HepG2 (cell line): ENCODE data around the gene PRSS8. TPM values are rescaled to one million over a fixed set of nuclear protein-coding genes. Genes with fewer than 3 reads are reported as not detected.
A peak's percentile ranks its signal among the peaks of the same experiment; 100 is the strongest.

ENCODE experiments used
- BHLHE40 ChIP-seq: IDR thresholded peaks from 2 replicates; pipeline ENCODE4 v1.6.1; 2011; ENCODE audit warnings: low read length, improper control_type of control experiment
- FOXM1 ChIP-seq: sonication (generic); formaldehyde crosslinking; IDR thresholded peaks from 2 replicates; pipeline ENCODE4 v1.5.0; 2020; ENCODE audit warnings: missing genetic modification reagents
- GATAD1 ChIP-seq: IDR thresholded peaks from 2 replicates; pipeline ENCODE4 v1.6.1; 2016; ENCODE audit warnings: missing genetic modification reagents, missing compliant biosample characterization
- HOXA9 ChIP-seq: sonication (generic); formaldehyde crosslinking; IDR thresholded peaks from 2 replicates; pipeline ENCODE4 v1.8.1; 2022; ENCODE audit warnings: missing genetic modification reagents, mild to moderate bottlenecking, moderate library complexity, borderline replicate concordance
- KLF12 ChIP-seq: sonication (generic); formaldehyde crosslinking; IDR thresholded peaks from 2 replicates; pipeline ENCODE4 v1.4.0; 2020; ENCODE audit warnings: missing genetic modification reagents, borderline replicate concordance
- KLF15 ChIP-seq: sonication (generic); formaldehyde crosslinking; IDR thresholded peaks from 2 replicates; pipeline ENCODE4 v1.8.1; 2023; ENCODE audit warnings: borderline replicate concordance, mild to moderate bottlenecking, inconsistent platforms, missing genetic modification reagents, mixed read lengths
- MAFK ChIP-seq, 2 experiments: IDR thresholded peaks in 1 of 2; conservative IDR thresholded peaks in 1 of 2; 2 replicates each; pipeline ENCODE4 v1.6.1; 2011; ENCODE audit warnings: improper control_type of control experiment in 2 of 2, low read length in 2 of 2
- MEF2D ChIP-seq: sonication (generic); formaldehyde crosslinking; IDR thresholded peaks from 2 replicates; pipeline ENCODE4 v1.5.1; 2020; ENCODE audit warnings: mild to moderate bottlenecking, missing genetic modification reagents
- NR2F6 ChIP-seq, 2 experiments: IDR thresholded peaks; 2 replicates each; pipeline ENCODE4 v1.6.1; 2016; ENCODE audit warnings: antibody characterized with exemption in 1 of 2, mild to moderate bottlenecking in 1 of 2
- RBAK ChIP-seq: sonication (generic); formaldehyde crosslinking; IDR thresholded peaks from 2 replicates; pipeline ENCODE4 v1.5.1; 2020; ENCODE audit warnings: mild to moderate bottlenecking, missing genetic modification reagents
- RBM22 ChIP-seq: fragments of 200-400 bp; formaldehyde crosslinking; optimal IDR thresholded peaks from 2 replicates; pipeline ENCODE3; 2017; ENCODE audit warnings: mild to moderate bottlenecking, low read length, moderate library complexity
- RXRB ChIP-seq: IDR thresholded peaks from 2 replicates; pipeline ENCODE4 v1.6.1; 2016; ENCODE audit warnings: borderline replicate concordance, missing genetic modification reagents, missing compliant biosample characterization
- TBL1XR1 ChIP-seq: fragments of 150-350 bp; IDR thresholded peaks from 2 replicates; pipeline ENCODE4 v1.6.1; 2014; ENCODE audit warnings: borderline replicate concordance, low read length; ENCODE audit not compliant: partially characterized antibody
- TCF7L2 ChIP-seq: IDR thresholded peaks from 2 replicates; pipeline ENCODE4 v1.6.1; 2011; ENCODE audit warnings: mild to moderate bottlenecking, low read depth, low read length, moderate library complexity
- YEATS4 ChIP-seq: sonication (generic); formaldehyde crosslinking; IDR thresholded peaks from 2 replicates; pipeline ENCODE4 v1.4.0; 2020; ENCODE audit warnings: missing genetic modification reagents, borderline replicate concordance
- ZFAT ChIP-seq: sonication (generic); formaldehyde crosslinking; conservative IDR thresholded peaks from 2 replicates; pipeline ENCODE4 v1.8.1; 2023; ENCODE audit warnings: missing genetic modification reagents, inconsistent platforms
- ZNF160 ChIP-seq: sonication (generic); formaldehyde crosslinking; IDR thresholded peaks from 2 replicates; pipeline ENCODE4 v1.8.0; 2022; ENCODE audit warnings: mild to moderate bottlenecking, inconsistent platforms, missing genetic modification reagents
- ZNF180 ChIP-seq: sonication (generic); formaldehyde crosslinking; IDR thresholded peaks from 2 replicates; pipeline ENCODE4 v1.4.0; 2020; ENCODE audit warnings: low read depth, missing genetic modification reagents, borderline replicate concordance
- ZNF224 ChIP-seq: sonication (generic); formaldehyde crosslinking; IDR thresholded peaks from 2 replicates; pipeline ENCODE4 v1.5.0; 2020; ENCODE audit warnings: mild to moderate bottlenecking, missing genetic modification reagents
- ZNF343 ChIP-seq: sonication (generic); formaldehyde crosslinking; IDR thresholded peaks from 2 replicates; pipeline ENCODE4 v1.4.0; 2020; ENCODE audit warnings: mild to moderate bottlenecking, missing genetic modification reagents
- ZNF484 ChIP-seq: sonication (generic); formaldehyde crosslinking; IDR thresholded peaks from 2 replicates; pipeline ENCODE4 v1.5.1; 2020; ENCODE audit warnings: mild to moderate bottlenecking, low read depth, missing genetic modification reagents, borderline replicate concordance
- ZNF746 ChIP-seq: sonication (generic); formaldehyde crosslinking; IDR thresholded peaks from 2 replicates; pipeline ENCODE4 v1.8.0; 2022; ENCODE audit warnings: mild to moderate bottlenecking, missing genetic modification reagents
- ZNF776 ChIP-seq: sonication (generic); formaldehyde crosslinking; IDR thresholded peaks from 2 replicates; pipeline ENCODE4 v1.4.0; 2020; ENCODE audit warnings: mild to moderate bottlenecking, missing genetic modification reagents
- polyA plus RNA-seq, 8 experiments: library from polyadenylated mRNA; depleted of rRNA in 3 of 8; stranded (reverse) in 7 of 8; unstranded in 1 of 8; fragments of >200 nt; fragmentation: Illumina TruSeq in 4 of 8; extraction: Trizol in 4 of 8; gene quantifications; 2 replicates each; pipeline versions ENCODE4 v1.2.1 to v1.2.3, GENCODE V29; 2011 to 2016; ENCODE audit warnings: low read depth in 4 of 8, missing spikeins in 1 of 8, mixed read lengths in 1 of 8; ENCODE audit not compliant: insufficient read depth in 1 of 8
- total RNA-seq, 5 experiments: library from RNA; depleted of rRNA; stranded (reverse); fragments of >200 nt; fragmentation: Illumina TruSeq; extraction: Trizol; gene quantifications; 2 replicates each; pipeline ENCODE4 v1.2.3, GENCODE V29; 2016; ENCODE audit warnings: low read depth in 1 of 5
- TF ChIP-seq, protein P1 (sequence below): sonication (generic); formaldehyde crosslinking; IDR thresholded peaks from 2 replicates; pipeline ENCODE4 v1.4.0; 2020; ENCODE audit warnings: missing genetic modification reagents, borderline replicate concordance
- TF ChIP-seq, protein P2 (sequence below): sonication (generic); formaldehyde crosslinking; IDR thresholded peaks from 2 replicates; pipeline ENCODE4 v1.8.1; 2023; ENCODE audit warnings: mild to moderate bottlenecking, missing genetic modification reagents
- TF ChIP-seq, protein P3 (sequence below): sonication (generic); formaldehyde crosslinking; IDR thresholded peaks from 2 replicates; pipeline ENCODE4 v1.8.1; 2023; ENCODE audit warnings: mild to moderate bottlenecking, missing genetic modification reagents

The PRSS8 gene
- total and polyA plus RNA-seq, 2 of the 13 experiments (the other 11 are each of a cell fraction or from before 2014, with no cell fraction given): 2.6 to 7.2 TPM

DNA sequence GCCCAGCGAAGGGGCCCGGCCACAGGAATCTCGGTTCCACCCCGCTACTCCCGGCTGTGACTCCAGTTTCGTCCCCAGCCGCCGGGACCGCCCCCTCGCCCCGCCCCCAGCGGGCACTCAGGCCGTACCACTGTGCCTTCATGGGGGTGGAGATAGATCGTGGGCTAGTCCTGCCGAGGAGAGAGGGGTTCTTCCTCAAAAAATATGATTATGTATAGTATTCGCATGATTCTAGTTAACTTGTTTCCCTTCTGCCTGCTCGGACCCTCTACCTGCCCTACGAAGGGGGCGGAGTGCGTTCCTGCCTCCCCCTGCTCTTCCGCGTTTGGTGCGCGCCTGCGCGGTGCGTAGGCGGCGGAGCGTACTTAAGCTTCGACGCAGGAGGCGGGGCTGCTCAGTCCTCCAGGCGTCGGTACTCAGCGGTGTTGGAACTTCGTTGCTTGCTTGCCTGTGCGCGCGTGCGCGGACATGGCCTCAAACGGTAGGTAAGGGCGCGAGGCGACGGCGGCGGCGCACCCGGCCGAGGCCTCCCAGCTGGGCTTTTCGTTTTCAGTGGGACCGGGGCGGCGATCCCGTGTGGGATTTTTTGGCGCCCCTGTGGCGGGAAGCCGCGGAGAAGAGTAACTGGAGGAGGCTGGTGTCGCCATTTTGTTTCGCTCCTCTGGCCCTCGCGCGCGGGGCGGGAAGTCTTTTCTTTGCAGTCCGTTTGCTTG, 44.4 kb upstream of the PRSS8 start, which contains the start of gene FUS (continued):
- 0 out of 2 replicates have a peak, but pooled peaks have one; percentile 21 for TF ChIP-seq ZNF180 (CRISPR knock-in tag)
- no peak; the same call in 1 of the 2 replicates for TF ChIP-seq KLF15 (CRISPR knock-in tag)
- TF ChIP-seq RBAK: no peak
- no peak; the same call in 1 of the 2 replicates for TF ChIP-seq ZFAT (CRISPR knock-in tag)
- no peak; the same call in 1 of the 2 replicates for TF ChIP-seq RXRB (CRISPR knock-in tag)
- peak; percentile 89 for TF ChIP-seq TBL1XR1
- TF ChIP-seq ZNF224 (CRISPR knock-in tag): peak; percentile 84; the same call in 1 of the 2 replicates
- no peak; the same call in none of the 2 replicates for TF ChIP-seq MEF2D (CRISPR knock-in tag)
- peak; percentile 83; the same call in 1 of the 2 replicates for TF ChIP-seq ZNF776
- TF ChIP-seq RBM22: peak; percentile 89
- TF ChIP-seq, protein P1, sequence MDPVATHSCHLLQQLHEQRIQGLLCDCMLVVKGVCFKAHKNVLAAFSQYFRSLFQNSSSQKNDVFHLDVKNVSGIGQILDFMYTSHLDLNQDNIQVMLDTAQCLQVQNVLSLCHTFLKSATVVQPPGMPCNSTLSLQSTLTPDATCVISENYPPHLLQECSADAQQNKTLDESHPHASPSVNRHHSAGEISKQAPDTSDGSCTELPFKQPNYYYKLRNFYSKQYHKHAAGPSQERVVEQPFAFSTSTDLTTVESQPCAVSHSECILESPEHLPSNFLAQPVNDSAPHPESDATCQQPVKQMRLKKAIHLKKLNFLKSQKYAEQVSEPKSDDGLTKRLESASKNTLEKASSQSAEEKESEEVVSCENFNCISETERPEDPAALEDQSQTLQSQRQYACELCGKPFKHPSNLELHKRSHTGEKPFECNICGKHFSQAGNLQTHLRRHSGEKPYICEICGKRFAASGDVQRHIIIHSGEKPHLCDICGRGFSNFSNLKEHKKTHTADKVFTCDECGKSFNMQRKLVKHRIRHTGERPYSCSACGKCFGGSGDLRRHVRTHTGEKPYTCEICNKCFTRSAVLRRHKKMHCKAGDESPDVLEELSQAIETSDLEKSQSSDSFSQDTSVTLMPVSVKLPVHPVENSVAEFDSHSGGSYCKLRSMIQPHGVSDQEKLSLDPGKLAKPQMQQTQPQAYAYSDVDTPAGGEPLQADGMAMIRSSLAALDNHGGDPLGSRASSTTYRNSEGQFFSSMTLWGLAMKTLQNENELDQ (CRISPR knock-in tag): peak; percentile 97; the same call in 1 of the 2 replicates
- TF ChIP-seq HOXA9 (CRISPR knock-in tag): peak; percentile 86; the same call in 1 of the 2 replicates
- TF ChIP-seq ZNF160: no peak; the same call in 1 of the 2 replicates
- peak; percentile 86 for TF ChIP-seq ZNF746 (CRISPR knock-in tag)
- peak; percentile 92 for TF ChIP-seq FOXM1 (CRISPR knock-in tag)
- TF ChIP-seq ZNF343 (CRISPR knock-in tag): 0 out of 2 replicates have a peak, but pooled peaks have one; percentile 49
- TF ChIP-seq YEATS4: peak; percentile 96
- TF ChIP-seq TCF7L2: no peak
- TF ChIP-seq NR2F6 (IDR thresholded peaks at IDR 0.05): no peak
- peak; percentile 65 for TF ChIP-seq NR2F6 (CRISPR knock-in tag; IDR thresholded peaks at IDR 0.05)
- TF ChIP-seq, protein P2, sequence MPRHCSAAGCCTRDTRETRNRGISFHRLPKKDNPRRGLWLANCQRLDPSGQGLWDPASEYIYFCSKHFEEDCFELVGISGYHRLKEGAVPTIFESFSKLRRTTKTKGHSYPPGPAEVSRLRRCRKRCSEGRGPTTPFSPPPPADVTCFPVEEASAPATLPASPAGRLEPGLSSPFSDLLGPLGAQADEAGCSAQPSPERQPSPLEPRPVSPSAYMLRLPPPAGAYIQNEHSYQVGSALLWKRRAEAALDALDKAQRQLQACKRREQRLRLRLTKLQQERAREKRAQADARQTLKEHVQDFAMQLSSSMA (CRISPR knock-in tag): peak; percentile 89
- peak; percentile 35 for TF ChIP-seq GATAD1
- peak; percentile 99 for TF ChIP-seq BHLHE40
- TF ChIP-seq KLF12 (CRISPR knock-in tag): peak; percentile 95
- TF ChIP-seq, protein P3, sequence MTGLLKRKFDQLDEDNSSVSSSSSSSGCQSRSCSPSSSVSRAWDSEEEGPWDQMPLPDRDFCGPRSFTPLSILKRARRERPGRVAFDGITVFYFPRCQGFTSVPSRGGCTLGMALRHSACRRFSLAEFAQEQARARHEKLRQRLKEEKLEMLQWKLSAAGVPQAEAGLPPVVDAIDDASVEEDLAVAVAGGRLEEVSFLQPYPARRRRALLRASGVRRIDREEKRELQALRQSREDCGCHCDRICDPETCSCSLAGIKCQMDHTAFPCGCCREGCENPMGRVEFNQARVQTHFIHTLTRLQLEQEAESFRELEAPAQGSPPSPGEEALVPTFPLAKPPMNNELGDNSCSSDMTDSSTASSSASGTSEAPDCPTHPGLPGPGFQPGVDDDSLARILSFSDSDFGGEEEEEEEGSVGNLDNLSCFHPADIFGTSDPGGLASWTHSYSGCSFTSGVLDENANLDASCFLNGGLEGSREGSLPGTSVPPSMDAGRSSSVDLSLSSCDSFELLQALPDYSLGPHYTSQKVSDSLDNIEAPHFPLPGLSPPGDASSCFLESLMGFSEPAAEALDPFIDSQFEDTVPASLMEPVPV (CRISPR knock-in tag): peak; percentile 89
- no peak for TF ChIP-seq MAFK (conservative IDR thresholded peaks at IDR 0.05 in 1 of 2, IDR thresholded peaks at IDR 0.05 in 1 of 2; ENCODE audit: low read length in 2 of 2)
- TF ChIP-seq ZNF484 (CRISPR knock-in tag): peak; percentile 77; the same call in 1 of the 2 replicates
